Keratinocyte (primary cell): Measurements from ENCODE around the gene SPON1. TPM values are rescaled to one million over a fixed set of nuclear protein-coding genes. Genes with fewer than 3 reads are reported as not detected.

Experiments
- DNase-seq: peaks from one replicate; pipeline ENCODE4 v3.0.0-alpha.2; 2011; ENCODE audit warnings: low read depth, missing footprints, low spot score
- FAIRE-seq: peaks from 2 replicates; lab custom pipeline; 2011; peaks lifted over from hg19 to GRCh38; lab: Jason Lieb, UNC
- H2AFZ ChIP-seq: 2 replicates; pipeline ENCODE4 v1.6.0; 2012; ENCODE audit warnings: low read length, control low read depth, inconsistent platforms; ENCODE audit not compliant: control insufficient read depth
- H3K27ac ChIP-seq: 2 replicates; pipeline ENCODE4 v1.5.1; 2011; ENCODE audit warnings: low read length; ENCODE audit not compliant: control insufficient read depth, insufficient read depth
- H3K27me3 ChIP-seq: 3 replicates; pipeline ENCODE4 v1.6.0; 2011; ENCODE audit warnings: low read length; ENCODE audit not compliant: control insufficient read depth, insufficient read depth; ENCODE audit errors: extremely low read depth
- H3K36me3 ChIP-seq, 2 experiments: 2 replicates in 1 of 2; 3 replicates in 1 of 2; pipeline ENCODE4 v1.5.1; 2011; ENCODE audit warnings: low read length in 2 of 2, mild to moderate bottlenecking in 1 of 2; ENCODE audit not compliant: control insufficient read depth in 2 of 2, insufficient read depth in 2 of 2; ENCODE audit errors: extremely low read depth in 1 of 2
- H3K4me1 ChIP-seq: 3 replicates; pipeline ENCODE4 v1.5.1; 2011; ENCODE audit warnings: low read length; ENCODE audit not compliant: control insufficient read depth, insufficient read depth; ENCODE audit errors: extremely low read depth
- H3K4me2 ChIP-seq: 3 replicates; pipeline ENCODE4 v1.6.0; 2011; ENCODE audit warnings: low read depth, low read length; ENCODE audit not compliant: control insufficient read depth, insufficient read depth; ENCODE audit errors: extremely low read depth
- H3K4me3 ChIP-seq, 3 experiments: fragments of 200-600 bp in 1 of 3; sonication (generic) in 1 of 3; 2 replicates in 2 of 3; 3 replicates in 1 of 3; pipeline ENCODE4 v1.5.1; 2011 to 2016; ENCODE audit warnings: low read length in 3 of 3, mild to moderate bottlenecking in 3 of 3, control low read depth in 2 of 3, inconsistent platforms in 1 of 3, low read depth in 1 of 3, mixed read lengths in 1 of 3, mixed run types in 1 of 3, moderate library complexity in 1 of 3; ENCODE audit not compliant: control insufficient read depth in 2 of 3, insufficient read depth in 2 of 3; ENCODE audit errors: extremely low read depth in 1 of 3
- H3K79me2 ChIP-seq: 2 replicates; pipeline ENCODE4 v1.6.0; 2012; ENCODE audit warnings: low read length; ENCODE audit not compliant: control insufficient read depth, insufficient read depth
- H3K9ac ChIP-seq: 3 replicates; pipeline ENCODE4 v1.6.0; 2011; ENCODE audit warnings: low read length; ENCODE audit not compliant: control insufficient read depth, insufficient read depth; ENCODE audit errors: extremely low read depth
- H3K9me1 ChIP-seq: 3 replicates; pipeline ENCODE4 v1.6.0; 2011; ENCODE audit warnings: low read length; ENCODE audit not compliant: control insufficient read depth, insufficient read depth; ENCODE audit errors: extremely low read depth
- H3K9me3 ChIP-seq: 2 replicates; pipeline ENCODE4 v1.5.1; 2012; ENCODE audit warnings: low read depth, low read length; ENCODE audit not compliant: control insufficient read depth
- H4K20me1 ChIP-seq: 3 replicates; pipeline ENCODE4 v1.6.0; 2011; ENCODE audit warnings: low read length; ENCODE audit not compliant: control insufficient read depth, insufficient read depth; ENCODE audit errors: extremely low read depth
- CTCF ChIP-seq, 3 experiments: IDR thresholded peaks in 1 of 3; conservative IDR thresholded peaks in 1 of 3; optimal IDR thresholded peaks in 1 of 3; 2 replicates in 2 of 3; 3 replicates in 1 of 3; pipeline versions ENCODE3 to v1.5.1; 2011; ENCODE audit warnings: low read length in 3 of 3, mild to moderate bottlenecking in 3 of 3, moderate library complexity in 2 of 3, control low read depth in 1 of 3, inconsistent platforms in 1 of 3; ENCODE audit not compliant: insufficient read depth in 2 of 3; ENCODE audit errors: extremely low read depth in 1 of 3
- EZH2 ChIP-seq: IDR thresholded peaks from one replicate; pipeline ENCODE4 v1.6.1; 2012; ENCODE audit warnings: inconsistent platforms, mild to moderate bottlenecking, low read length, moderate library complexity
- dilution Hi-C: fragments of 300-500 bp; cut with MboI; formaldehyde crosslinking; loops from one replicate; pipeline ENCODE4 v1.7.0; 2020; ENCODE audit warnings: low sequenced_read_pairs; ENCODE audit not compliant: extremely low pct_ligation_motif_present
- polyA plus RNA-seq, 5 experiments: library from polyadenylated mRNA; depleted of rRNA in 3 of 5; stranded (reverse) in 3 of 5; stranded (forward) in 1 of 5; unstranded in 1 of 5; fragments of >200 nt; gene quantifications; 1 replicate in 1 of 5; 2 replicates in 3 of 5; 3 replicates in 1 of 5; pipeline versions ENCODE4 v1.2.1 to v1.2.3, GENCODE V29; 2011 to 2012; ENCODE audit warnings: missing spikeins in 2 of 5, low read depth in 1 of 5, low replicate concordance in 1 of 5

SPON1 gene
- polyA plus RNA-seq, 1 donor (not counting 4 experiments of a cell fraction or from before 2014, with no cell fraction given), result not detected

GRCh38 chr11:14137284-14137683 is 174.8 kb downstream of the SPON1 start:
- Histone ChIP-seq H3K79me2 (no peaks in the 10 kb centered on the region), H2AFZ (no peak overlapping the region), H3K9me3 (no peaks in the 10 kb centered on the region), H3K4me3 (no peak overlapping the region), H3K36me3 (no peaks in the 10 kb centered on the region), H3K9me1 (no peaks in the 10 kb centered on the region), H3K9ac (no peak overlapping the region), H4K20me1 (no peaks in the 10 kb centered on the region), H3K27ac (no peak overlapping the region), H3K27me3 (no peaks in the 10 kb centered on the region), H3K4me1 (no peaks in the 10 kb centered on the region), H3K4me2 (no peak overlapping the region)
- no peak for FAIRE-seq
- DNase-seq, result no peak
- no peak for TF ChIP-seq EZH2
- no peak for TF ChIP-seq CTCF (optimal IDR thresholded peaks at IDR 0.05 in 1 of 3, IDR thresholded peaks at IDR 0.05 in 1 of 3, conservative IDR thresholded peaks at IDR 0.05 in 1 of 3; ENCODE audit: extremely low read depth in 1 of 3, insufficient read depth in 2 of 3, low read length in 3 of 3)
- dilution Hi-C loops, result no loop called here

- Histone ChIP-seq H3K9me1 (no peaks in the 10 kb centered on the region), H3K27ac (no peak overlapping the region), H3K4me3 (no peak overlapping the region), H3K36me3 (no peaks in the 10 kb centered on the region), H4K20me1 (no peaks in the 10 kb centered on the region), H2AFZ (no peak overlapping the region), H3K27me3 (no peaks in the 10 kb centered on the region), H3K79me2 (no peaks in the 10 kb centered on the region), H3K4me1 (no peaks in the 10 kb centered on the region), H3K9ac (no peak overlapping the region), H3K4me2 (no peak overlapping the region), H3K9me3 (no peaks in the 10 kb centered on the region)
- dilution Hi-C loops, result no loop called here
- FAIRE-seq (no peak), DNase-seq (no peak)
- TF ChIP-seq CTCF (optimal IDR thresholded peaks at IDR 0.05 in 1 of 3, IDR thresholded peaks at IDR 0.05 in 1 of 3, conservative IDR thresholded peaks at IDR 0.05 in 1 of 3; ENCODE audit: extremely low read depth in 1 of 3, insufficient read depth in 2 of 3, low read length in 3 of 3), result no peak
- no peak for TF ChIP-seq EZH2
These were observed 178.5 kb downstream of the SPON1 start for GRCh38 chr11:14140991-14141390.
